Measurements from ENCODE around the gene CENPF. TPM values are rescaled to one million over a fixed set of nuclear protein-coding genes. Genes with fewer than 3 reads are reported as not detected.

Gene CENPF
- total RNA-seq, 1 donor from 2014 or later, result 1.5 TPM

DNA sequence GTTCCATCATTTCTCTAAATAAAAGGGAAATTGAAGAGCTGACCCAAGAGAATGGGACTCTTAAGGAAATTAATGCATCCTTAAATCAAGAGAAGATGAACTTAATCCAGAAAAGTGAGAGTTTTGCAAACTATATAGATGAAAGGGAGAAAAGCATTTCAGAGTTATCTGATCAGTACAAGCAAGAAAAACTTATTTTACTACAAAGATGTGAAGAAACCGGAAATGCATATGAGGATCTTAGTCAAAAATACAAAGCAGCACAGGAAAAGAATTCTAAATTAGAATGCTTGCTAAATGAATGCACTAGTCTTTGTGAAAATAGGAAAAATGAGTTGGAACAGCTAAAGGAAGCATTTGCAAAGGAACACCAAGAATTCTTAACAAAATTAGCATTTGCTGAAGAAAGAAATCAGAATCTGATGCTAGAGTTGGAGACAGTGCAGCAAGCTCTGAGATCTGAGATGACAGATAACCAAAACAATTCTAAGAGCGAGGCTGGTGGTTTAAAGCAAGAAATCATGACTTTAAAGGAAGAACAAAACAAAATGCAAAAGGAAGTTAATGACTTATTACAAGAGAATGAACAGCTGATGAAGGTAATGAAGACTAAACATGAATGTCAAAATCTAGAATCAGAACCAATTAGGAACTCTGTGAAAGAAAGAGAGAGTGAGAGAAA, 38.4 kb downstream of the CENPF start:
- ATAC-seq (no peak), DNase-seq (no peak)
- no peaks in the 10 kb centered on the region for H3K9me3 ChIP-seq
- TF ChIP-seq CTCF (IDR thresholded peaks at IDR 0.05), result no peak
- H3K4me3 ChIP-seq, result no peak overlapping the region
- H3K36me3 ChIP-seq, result no peaks in the 10 kb centered on the region
- no peak overlapping the region for H3K27ac ChIP-seq
- H3K4me1 ChIP-seq, result no peaks in the 10 kb centered on the region
- intact Hi-C loops (cut with DNase I), result no loop called here
- H3K27me3 ChIP-seq, result no peaks in the 10 kb centered on the region

- DNase-seq (no peak), ATAC-seq (no peak)
- intact Hi-C loops (cut with DNase I), result no loop called here
Measured at GRCh38 chr1:214643030-214643429, 40.0 kb downstream of the CENPF start.

DNA sequence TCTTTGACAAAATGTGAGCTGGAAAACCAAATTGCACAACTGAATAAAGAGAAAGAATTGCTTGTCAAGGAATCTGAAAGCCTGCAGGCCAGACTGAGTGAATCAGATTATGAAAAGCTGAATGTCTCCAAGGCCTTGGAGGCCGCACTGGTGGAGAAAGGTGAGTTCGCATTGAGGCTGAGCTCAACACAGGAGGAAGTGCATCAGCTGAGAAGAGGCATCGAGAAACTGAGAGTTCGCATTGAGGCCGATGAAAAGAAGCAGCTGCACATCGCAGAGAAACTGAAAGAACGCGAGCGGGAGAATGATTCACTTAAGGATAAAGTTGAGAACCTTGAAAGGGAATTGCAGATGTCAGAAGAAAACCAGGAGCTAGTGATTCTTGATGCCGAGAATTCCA, 42.7 kb downstream of the CENPF start:
- H3K27me3 ChIP-seq, result no peaks in the 10 kb centered on the region
- intact Hi-C loops (cut with DNase I), result no loop called here
- TF ChIP-seq CTCF (IDR thresholded peaks at IDR 0.05), result no peak
- H3K36me3 ChIP-seq, result no peaks in the 10 kb centered on the region
- DNase-seq, result no peak
- no peaks in the 10 kb centered on the region for H3K4me1 ChIP-seq
- no peak for ATAC-seq
- no peak overlapping the region for H3K4me3 ChIP-seq
- no peak overlapping the region for H3K27ac ChIP-seq
- no peaks in the 10 kb centered on the region for H3K9me3 ChIP-seq

More at GRCh38 chr1:214643030-214643429, 40.0 kb downstream of the CENPF start:
- no peaks in the 10 kb centered on the region for H3K9me3 ChIP-seq
- no peaks in the 10 kb centered on the region for H3K27me3 ChIP-seq
- no peak overlapping the region for H3K4me3 ChIP-seq
- H3K27ac ChIP-seq, result no peak overlapping the region
- H3K36me3 ChIP-seq, result no peaks in the 10 kb centered on the region
- no peaks in the 10 kb centered on the region for H3K4me1 ChIP-seq
- TF ChIP-seq CTCF (IDR thresholded peaks at IDR 0.05), result no peak

DNA sequence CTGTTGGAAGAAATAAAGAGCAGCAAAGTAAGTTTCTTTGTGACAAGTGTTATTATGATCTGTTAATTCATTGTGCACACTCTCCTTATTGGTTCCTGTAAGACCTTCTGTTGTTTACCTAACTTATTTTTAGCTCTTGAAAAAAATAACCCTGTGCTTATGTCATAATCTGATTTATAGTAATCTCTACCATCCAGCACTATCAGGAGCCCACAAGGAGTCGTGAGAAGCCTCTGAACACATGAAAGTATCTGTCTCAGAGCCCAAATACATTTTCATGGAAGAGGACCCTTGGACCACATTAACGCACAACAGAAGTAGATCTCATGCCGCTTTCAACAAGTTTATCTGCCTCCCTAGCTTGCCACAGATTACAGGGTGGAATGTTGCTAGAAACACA, 45.8 kb downstream of the CENPF start:
- H3K9me3 ChIP-seq, result no peaks in the 10 kb centered on the region
- no peaks in the 10 kb centered on the region for H3K4me1 ChIP-seq
- H3K36me3 ChIP-seq, result no peaks in the 10 kb centered on the region
- ATAC-seq, result no peak
- DNase-seq, result no peak
- no peak for TF ChIP-seq CTCF (IDR thresholded peaks at IDR 0.05)
- no peak overlapping the region for H3K27ac ChIP-seq
- no peaks in the 10 kb centered on the region for H3K27me3 ChIP-seq
- no peak overlapping the region for H3K4me3 ChIP-seq
- intact Hi-C loops (cut with DNase I), result no loop called here

GRCh38 chr1:214649607-214650006, 46.6 kb downstream of the CENPF start:
- ATAC-seq (no peak), DNase-seq (no peak)
- H3K27ac ChIP-seq, result no peak overlapping the region
- no peaks in the 10 kb centered on the region for H3K9me3 ChIP-seq
- no peaks in the 10 kb centered on the region for H3K27me3 ChIP-seq
- intact Hi-C loops (cut with DNase I), result no loop called here
- no peaks in the 10 kb centered on the region for H3K4me1 ChIP-seq
- no peaks in the 10 kb centered on the region for H3K36me3 ChIP-seq
- H3K4me3 ChIP-seq, result no peak overlapping the region
- no peak for TF ChIP-seq CTCF (IDR thresholded peaks at IDR 0.05)

DNA sequence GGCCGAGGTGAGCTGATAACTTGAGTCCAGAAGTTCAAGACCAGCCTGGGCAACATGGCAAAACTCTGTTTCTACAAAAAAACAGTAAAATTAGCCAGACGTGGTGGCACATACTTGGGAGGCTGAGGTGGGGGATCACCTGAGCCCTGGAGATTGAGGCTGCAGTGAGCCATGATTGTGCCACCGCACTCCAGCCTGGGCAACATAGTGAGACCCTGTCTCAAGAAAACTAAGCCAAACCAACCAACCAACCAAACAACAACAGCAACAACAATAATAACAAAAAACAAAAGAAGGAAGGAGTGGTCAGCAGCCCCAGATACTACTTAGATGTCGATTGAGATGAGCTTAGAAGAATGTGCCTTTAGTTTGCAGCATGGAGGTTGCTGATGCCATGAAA, 47.7 kb downstream of the CENPF start:
- no peak for ATAC-seq

More for the DNA sequence above, 47.7 kb downstream of the CENPF start:
- no peak overlapping the region for H3K4me3 ChIP-seq
- no peaks in the 10 kb centered on the region for H3K36me3 ChIP-seq
- no peaks in the 10 kb centered on the region for H3K4me1 ChIP-seq
- H3K9me3 ChIP-seq, result no peaks in the 10 kb centered on the region
- DNase-seq, result no peak
- no peaks in the 10 kb centered on the region for H3K27me3 ChIP-seq
- no peak for TF ChIP-seq CTCF (IDR thresholded peaks at IDR 0.05)
- intact Hi-C loops (cut with DNase I), result no loop called here
- H3K27ac ChIP-seq, result no peak overlapping the region
